ENCODE data around the gene PROSER1.

- TF ChIP-seq CTCF (IDR thresholded peaks at IDR 0.05) (no peak), POLR2A (IDR thresholded peaks at IDR 0.05) (no peak)
Measured at GRCh38 chr13:39048806-39049205, 10.9 kb upstream of the PROSER1 start.

All from vagina (tissue), 2 donors.